Ovary (tissue), 3 donors: ENCODE data around the gene SHC4.

ENCODE experiments used
- EP300 ChIP-seq: sonication (generic); formaldehyde crosslinking; IDR thresholded peaks from one replicate; pipeline ENCODE4 v1.6.1; 2017; ENCODE audit warnings: antibody characterized with exemption
- TF ChIP-seq, protein P1 (sequence below), 3 donors: fragments of 450-650 bp in 2 of 3; fragments of 200-600 bp in 1 of 3; IDR thresholded peaks; one replicate each; pipeline versions ENCODE4 v1.5.1 to v1.8.0; 2016 to 2022; ENCODE audit warnings: antibody characterized with exemption in 3 of 3, mild to moderate bottlenecking in 1 of 3
- donor health status: DM: no; HTN: no; CAD: no.

DNA sequence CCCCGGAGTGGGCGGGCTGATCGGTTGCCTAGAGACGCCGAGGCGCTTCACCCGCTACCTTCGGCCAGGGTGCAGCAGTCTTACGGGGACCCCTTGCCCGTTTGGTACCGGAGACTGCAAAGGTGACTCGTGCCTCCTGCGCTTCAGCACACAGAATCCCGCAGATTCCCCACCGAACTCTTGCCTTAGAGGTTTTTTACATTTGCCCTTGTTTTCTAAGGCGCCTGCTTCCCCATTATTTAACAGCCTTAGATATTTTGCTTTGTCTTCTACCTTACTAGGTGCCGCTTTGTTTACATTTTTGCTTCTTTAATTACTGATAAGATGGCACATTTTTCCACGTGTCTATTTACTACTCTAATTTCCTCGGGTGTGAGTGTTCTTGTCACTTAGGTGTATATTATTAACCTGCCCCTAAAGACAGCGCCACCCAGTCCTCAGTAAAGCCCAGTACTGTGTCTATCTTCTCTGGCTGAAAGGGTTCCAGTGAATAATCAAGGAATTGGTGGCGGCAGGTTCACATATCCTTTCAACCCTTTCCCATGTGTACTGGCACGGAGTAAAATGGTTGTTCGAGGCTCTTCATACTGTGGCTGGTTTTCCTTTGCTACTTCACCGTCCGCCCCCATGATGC is 152.3 kb downstream of the SHC4 start:
- TF ChIP-seq, protein P1, sequence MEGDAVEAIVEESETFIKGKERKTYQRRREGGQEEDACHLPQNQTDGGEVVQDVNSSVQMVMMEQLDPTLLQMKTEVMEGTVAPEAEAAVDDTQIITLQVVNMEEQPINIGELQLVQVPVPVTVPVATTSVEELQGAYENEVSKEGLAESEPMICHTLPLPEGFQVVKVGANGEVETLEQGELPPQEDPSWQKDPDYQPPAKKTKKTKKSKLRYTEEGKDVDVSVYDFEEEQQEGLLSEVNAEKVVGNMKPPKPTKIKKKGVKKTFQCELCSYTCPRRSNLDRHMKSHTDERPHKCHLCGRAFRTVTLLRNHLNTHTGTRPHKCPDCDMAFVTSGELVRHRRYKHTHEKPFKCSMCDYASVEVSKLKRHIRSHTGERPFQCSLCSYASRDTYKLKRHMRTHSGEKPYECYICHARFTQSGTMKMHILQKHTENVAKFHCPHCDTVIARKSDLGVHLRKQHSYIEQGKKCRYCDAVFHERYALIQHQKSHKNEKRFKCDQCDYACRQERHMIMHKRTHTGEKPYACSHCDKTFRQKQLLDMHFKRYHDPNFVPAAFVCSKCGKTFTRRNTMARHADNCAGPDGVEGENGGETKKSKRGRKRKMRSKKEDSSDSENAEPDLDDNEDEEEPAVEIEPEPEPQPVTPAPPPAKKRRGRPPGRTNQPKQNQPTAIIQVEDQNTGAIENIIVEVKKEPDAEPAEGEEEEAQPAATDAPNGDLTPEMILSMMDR (IDR thresholded peaks at IDR 0.05): no peak
- no peak for TF ChIP-seq EP300
